H1 (cell line): Measurements from ENCODE around the gene JUN. TPM values are rescaled to one million over a fixed set of nuclear protein-coding genes. Genes with fewer than 3 reads are reported as not detected.

ENCODE experiments used
- CTCF ChIA-PET: fragments of 300-600 bp; sonication (Branson Sonifier 250); formaldehyde crosslinking; loops from one replicate; lab custom pipeline; 2021; ENCODE audit not compliant: partially characterized antibody; lab: Charles Lee
- POLR2A ChIA-PET: fragments of 300-600 bp; sonication (Branson Sonifier 250); formaldehyde crosslinking; loops from one replicate; lab custom pipeline; 2021; ENCODE audit warnings: inconsistent platforms; ENCODE audit not compliant: partially characterized antibody; lab: Charles Lee
- DNase-seq, 2 experiments: peaks; one replicate each; pipeline versions ENCODE4 v3.0.0 to v3.0.0-alpha.2; 2010 to 2022; ENCODE audit warnings: low spot score in 2 of 2, low read depth in 1 of 2, mixed read lengths in 1 of 2
- FAIRE-seq: peaks from 2 replicates; lab custom pipeline; 2011; peaks lifted over from hg19 to GRCh38; lab: Jason Lieb, UNC
- H2AFZ ChIP-seq: 2 replicates; pipeline ENCODE4 v1.8.1; 2012; ENCODE audit warnings: low read length, inconsistent platforms
- H2AK5ac ChIP-seq: 2 replicates; pipeline ENCODE4 v1.6.1; 2013; ENCODE audit warnings: low read depth, low read length
- H2BK120ac ChIP-seq: replicated peaks from 2 replicates; pipeline ENCODE3; 2013; ENCODE audit warnings: low read depth, low read length, inconsistent platforms
- H2BK12ac ChIP-seq: 2 replicates; pipeline ENCODE4 v1.6.1; 2013; ENCODE audit warnings: low read depth, low read length
- H2BK15ac ChIP-seq: 2 replicates; pipeline ENCODE4 v1.6.1; 2013; ENCODE audit warnings: low read length
- H2BK20ac ChIP-seq: 2 replicates; pipeline ENCODE4 v1.6.1; 2013; ENCODE audit warnings: low read length
- H2BK5ac ChIP-seq: 2 replicates; pipeline ENCODE4 v1.6.1; 2013; ENCODE audit warnings: low read depth, low read length
- H3K14ac ChIP-seq: 2 replicates; pipeline ENCODE4 v1.6.1; 2013; ENCODE audit warnings: inconsistent platforms; ENCODE audit not compliant: insufficient read length
- H3K18ac ChIP-seq: 2 replicates; pipeline ENCODE4 v1.6.1; 2013; ENCODE audit warnings: low read length; ENCODE audit errors: extremely low read depth
- H3K23ac ChIP-seq: 2 replicates; pipeline ENCODE4 v1.6.1; 2013; ENCODE audit warnings: inconsistent platforms; ENCODE audit not compliant: insufficient read length
- H3K23me2 ChIP-seq: 2 replicates; pipeline ENCODE4 v1.6.1; 2013; ENCODE audit warnings: low read depth, low read length
- H3K27ac ChIP-seq: 2 replicates; pipeline ENCODE4 v1.6.1; 2011; ENCODE audit warnings: low read depth, low read length, inconsistent platforms
- H3K27me3 ChIP-seq, 4 experiments: replicated peaks in 1 of 4; 1 replicate in 1 of 4; 2 replicates in 3 of 4; pipeline versions ENCODE4 v1.6.1 to v1.8.1; 2011 to 2013; ENCODE audit warnings: low read length in 3 of 4, mild to moderate bottlenecking in 3 of 4, inconsistent platforms in 2 of 4, mixed read lengths in 2 of 4, moderate library complexity in 1 of 4; ENCODE audit not compliant: control insufficient read depth in 3 of 4, insufficient read depth in 3 of 4; ENCODE audit errors: extremely low read depth in 1 of 4
- H3K36me3 ChIP-seq, 4 experiments: 2 replicates each; pipeline versions ENCODE4 v1.6.1 to v1.8.1; 2011 to 2013; ENCODE audit warnings: mild to moderate bottlenecking in 4 of 4, low read length in 3 of 4, moderate library complexity in 2 of 4, control low read depth in 1 of 4, inconsistent platforms in 1 of 4; ENCODE audit not compliant: insufficient read depth in 4 of 4, control insufficient read depth in 2 of 4
- H3K4ac ChIP-seq: replicated peaks from 2 replicates; pipeline ENCODE3; 2013; ENCODE audit warnings: low read length, low read depth, mixed read lengths, inconsistent platforms; ENCODE audit not compliant: insufficient read length
- H3K4me1 ChIP-seq, 4 experiments: replicated peaks in 1 of 4; 1 replicate in 1 of 4; 2 replicates in 3 of 4; pipeline versions ENCODE4 v1.6.1 to v1.8.1; 2011 to 2013; ENCODE audit warnings: low read length in 3 of 4, inconsistent platforms in 2 of 4, mixed read lengths in 1 of 4; ENCODE audit not compliant: insufficient read depth in 4 of 4, control insufficient read depth in 3 of 4
- H3K4me2 ChIP-seq, 2 experiments: 2 replicates each; pipeline versions ENCODE4 v1.6.1 to v1.8.1; 2011 to 2013; ENCODE audit warnings: low read depth in 2 of 2, low read length in 2 of 2, control low read depth in 1 of 2, inconsistent platforms in 1 of 2, mild to moderate bottlenecking in 1 of 2; ENCODE audit not compliant: insufficient read depth in 1 of 2
- H3K4me3 ChIP-seq, 4 experiments: fragments of 200-600, 300-600 bp in 1 of 4; sonication (generic), shearing (Covaris generic), sonication (Bioruptor Twin) in 1 of 4; 2 replicates each; pipeline versions ENCODE4 v1.5.1 to v1.8.1; 2011 to 2016; ENCODE audit warnings: low read length in 4 of 4, low read depth in 3 of 4, control low read depth in 2 of 4, inconsistent platforms in 2 of 4, mild to moderate bottlenecking in 2 of 4, mixed read lengths in 1 of 4, moderate library complexity in 1 of 4; ENCODE audit not compliant: insufficient read depth in 2 of 4; ENCODE audit errors: extremely low read depth in 1 of 4
- H3K56ac ChIP-seq: replicated peaks from 2 replicates; pipeline ENCODE3; 2013; ENCODE audit warnings: low read depth, mild to moderate bottlenecking, mixed read lengths, low read length, inconsistent platforms; ENCODE audit not compliant: insufficient read length
- H3K79me1 ChIP-seq: 2 replicates; pipeline ENCODE4 v1.6.1; 2013; ENCODE audit warnings: low read depth, low read length, control low read depth
- H3K79me2 ChIP-seq, 2 experiments: 2 replicates each; pipeline versions ENCODE4 v1.6.1 to v1.8.1; 2012 to 2013; ENCODE audit warnings: low read length in 2 of 2, mild to moderate bottlenecking in 2 of 2, inconsistent platforms in 1 of 2; ENCODE audit not compliant: insufficient read depth in 2 of 2, control insufficient read depth in 1 of 2
- H3K9ac ChIP-seq, 4 experiments: replicated peaks in 1 of 4; 1 replicate in 1 of 4; 2 replicates in 3 of 4; pipeline versions ENCODE4 v1.6.1 to v1.8.1; 2011 to 2013; ENCODE audit warnings: low read depth in 3 of 4, low read length in 3 of 4, control low read depth in 2 of 4, mild to moderate bottlenecking in 2 of 4, moderate library complexity in 2 of 4, inconsistent platforms in 1 of 4; ENCODE audit errors: extremely low read depth in 1 of 4
- H3K9me3 ChIP-seq, 2 experiments: 2 replicates each; pipeline versions ENCODE4 v1.6.1 to v1.8.1; 2012 to 2013; ENCODE audit warnings: mild to moderate bottlenecking in 2 of 2, moderate library complexity in 2 of 2, control low read depth in 1 of 2, inconsistent platforms in 1 of 2, low read depth in 1 of 2, low read length in 1 of 2, mixed read lengths in 1 of 2; ENCODE audit not compliant: insufficient read depth in 2 of 2
- H4K20me1 ChIP-seq, 2 experiments: replicated peaks in 1 of 2; 2 replicates each; pipeline versions ENCODE3 to v1.8.1; 2011 to 2013; ENCODE audit warnings: inconsistent platforms in 2 of 2, low read length in 2 of 2, mild to moderate bottlenecking in 1 of 2; ENCODE audit not compliant: insufficient read depth in 2 of 2, control insufficient read depth in 1 of 2
- H4K5ac ChIP-seq: 2 replicates; pipeline ENCODE4 v1.6.1; 2013; ENCODE audit warnings: low read length, low read depth, mixed read lengths, inconsistent platforms; ENCODE audit not compliant: insufficient read length
- H4K8ac ChIP-seq: 2 replicates; pipeline ENCODE4 v1.8.0; 2013; ENCODE audit warnings: mild to moderate bottlenecking, moderate library complexity, low read length, inconsistent platforms; ENCODE audit not compliant: insufficient read depth; ENCODE audit errors: extremely low read depth
- H4K91ac ChIP-seq: replicated peaks from 2 replicates; pipeline ENCODE3; 2013; ENCODE audit warnings: low read length, mixed read lengths, inconsistent platforms; ENCODE audit not compliant: insufficient read length
- CHD2 ChIP-seq: IDR thresholded peaks from 2 replicates; pipeline ENCODE4 v1.6.1; 2012; ENCODE audit warnings: low read length, improper control_type of control experiment
- E2F6 ChIP-seq: IDR thresholded peaks from 2 replicates; pipeline ENCODE4 v1.6.1; 2012; ENCODE audit warnings: inconsistent platforms
- GTF2F1 ChIP-seq: IDR thresholded peaks from 2 replicates; pipeline ENCODE4 v1.6.1; 2012; ENCODE audit warnings: low read depth, low read length, improper control_type of control experiment, borderline replicate concordance
- KDM4A ChIP-seq: IDR thresholded peaks from one replicate; pipeline ENCODE4 v1.7.1; 2012; ENCODE audit warnings: low read depth, mild to moderate bottlenecking, moderate library complexity, low read length, inconsistent platforms; ENCODE audit not compliant: severe bottlenecking
- RBBP5 ChIP-seq: IDR thresholded peaks from 2 replicates; pipeline ENCODE4 v1.7.1; 2012; ENCODE audit warnings: low read depth, mild to moderate bottlenecking, inconsistent platforms, low read length, moderate library complexity, borderline replicate concordance
- SP4 ChIP-seq: IDR thresholded peaks from 2 replicates; pipeline ENCODE4 v1.6.1; 2012; ENCODE audit warnings: low read length, inconsistent platforms
- WGBS, 2 experiments: shearing (Covaris generic) in 1 of 2; methylation state at CpG; one replicate each; pipeline versions ENCODE4 v1.1.6 to v1.1.7; 2013 to 2015; ENCODE audit warnings: low lambda C conversion rate in 2 of 2, mixed read lengths in 2 of 2, inconsistent platforms in 1 of 2, low coverage in 1 of 2, missing lambda C conversion rate in 1 of 2; ENCODE audit not compliant: insufficient replicate concordance in 2 of 2, insufficient coverage in 1 of 2, insufficient read length in 1 of 2; ENCODE audit errors: extremely low coverage in 1 of 2, missing lambda C conversion rate in 1 of 2; 5-methylcytosine and 5-hydroxymethylcytosine counted together
- polyA plus RNA-seq, 7 experiments: library from polyadenylated mRNA; depleted of rRNA in 3 of 7; stranded (reverse) in 5 of 7; unstranded in 2 of 7; fragments of >200 nt in 5 of 7; fragments of 200-250 nt in 2 of 7; gene quantifications; 1 replicate in 5 of 7; 2 replicates in 1 of 7; 4 replicates in 1 of 7; pipeline versions ENCODE4 v1.2.1 to v1.2.3, GENCODE V29; 2011 to 2013; ENCODE audit warnings: missing spikeins in 2 of 7, mixed read lengths in 2 of 7
- total RNA-seq: library from RNA; stranded (reverse); fragmentation: NEBNext Ultra II Directional; extraction: Animal tissue kit (Norgen Biotek cat#: 25700); gene quantifications from 2 replicates; pipeline ENCODE4 v1.2.1, GENCODE V29; 2021

JUN gene
- total and polyA plus RNA-seq, 2 of the 8 experiments (the other 6 are each of a cell fraction or from before 2014, with no cell fraction given) = 4.4 to 10.9 TPM

- H3K56ac ChIP-seq = no peak overlapping the region
- no peak overlapping the region for H3K18ac ChIP-seq
- no peak overlapping the region for H3K9ac ChIP-seq
- no peaks in the 10 kb centered on the region for H3K27me3 ChIP-seq
- H2BK20ac ChIP-seq = no peak overlapping the region
- ChIA-PET CTCF (interaction anchor here (1.2 to 2.2 kb wide), 3 partner anchors 9 to 15 kb away, joined by 3 to 9 read pairs (median 3); no protein-coding TSS in a partner anchor), POLR2A (no interaction called here)
- no peak overlapping the region for H4K8ac ChIP-seq
- H2BK120ac ChIP-seq = no peak overlapping the region
- no peak overlapping the region for H2AFZ ChIP-seq
- H3K4me1 ChIP-seq = no peaks in the 10 kb centered on the region
- H2BK15ac ChIP-seq = no peak overlapping the region
- H3K14ac ChIP-seq = no peak overlapping the region
- H3K36me3 ChIP-seq = no peaks in the 10 kb centered on the region
- WGBS, 2 experiments = 86% methylated on average over 3 of the region's 3 CpGs; no CpG with 5 or more reads in 1 of the 2 experiments
- no peaks in the 10 kb centered on the region for H3K79me1 ChIP-seq
- no peak overlapping the region for H2AK5ac ChIP-seq
- no peak for DNase-seq
- no peak for FAIRE-seq
- H3K23me2 ChIP-seq = no peaks in the 10 kb centered on the region
- no peak overlapping the region for H4K5ac ChIP-seq
- H3K27ac ChIP-seq = no peak overlapping the region
- no peak overlapping the region for H2BK5ac ChIP-seq
- H3K9me3 ChIP-seq = no peaks in the 10 kb centered on the region
- no peak overlapping the region for H2BK12ac ChIP-seq
- H3K79me2 ChIP-seq = no peaks in the 10 kb centered on the region
- no peak overlapping the region for H3K4me2 ChIP-seq
- no peaks in the 10 kb centered on the region for H4K20me1 ChIP-seq
- H4K91ac ChIP-seq = no peak overlapping the region
- no peak overlapping the region for H3K4ac ChIP-seq
- no peak overlapping the region for H3K23ac ChIP-seq
- H3K4me3 ChIP-seq = no peak overlapping the region
- TF ChIP-seq GTF2F1 = no peak
- no peak for TF ChIP-seq RBBP5
- no peak for TF ChIP-seq SP4
- no peak for TF ChIP-seq CHD2
- no peak for TF ChIP-seq KDM4A
- TF ChIP-seq E2F6 = no peak
These were observed 29.7 kb downstream of the JUN start for GRCh38 chr1:58754073-58754613.
